H1 (cell line): Measurements from ENCODE around the gene MRC2. TPM values are rescaled to one million over a fixed set of nuclear protein-coding genes. Genes with fewer than 3 reads are reported as not detected.

Experiments used
- CHD7 ChIP-seq: fragments of 300-600 bp; sonication (generic); IDR thresholded peaks from 2 replicates; pipeline ENCODE4 v1.7.1; 2012; ENCODE audit warnings: low read length, moderate library complexity, mild to moderate bottlenecking, inconsistent platforms; ENCODE audit not compliant: insufficient replicate concordance
- EZH2 ChIP-seq: fragments of 200-600 bp; sonication (generic); IDR thresholded peaks from 2 replicates; pipeline ENCODE4 v1.7.1; 2012; ENCODE audit warnings: low read depth, mild to moderate bottlenecking, moderate library complexity, low read length, inconsistent platforms; ENCODE audit not compliant: severe bottlenecking
- HDAC6 ChIP-seq: IDR thresholded peaks from one replicate; pipeline ENCODE4 v1.7.1; 2012; ENCODE audit warnings: low read depth, mild to moderate bottlenecking, inconsistent platforms, low read length, moderate library complexity
- NANOG ChIP-seq: IDR thresholded peaks from 2 replicates; pipeline ENCODE4 v1.6.1; 2011; ENCODE audit warnings: low read length, low read depth, mild to moderate bottlenecking, inconsistent platforms; ENCODE audit not compliant: insufficient read depth, poor library complexity, severe bottlenecking
- SIN3A ChIP-seq, 2 experiments: IDR thresholded peaks in 1 of 2; conservative IDR thresholded peaks in 1 of 2; 2 replicates each; pipeline ENCODE4 v1.6.1; 2011 to 2012; ENCODE audit warnings: low read length in 2 of 2, improper control_type of control experiment in 1 of 2, low read depth in 1 of 2, mild to moderate bottlenecking in 1 of 2
- SUZ12 ChIP-seq: fragments of 200-600 bp; sonication (generic); IDR thresholded peaks from 2 replicates; pipeline ENCODE4 v1.6.1; 2012; ENCODE audit warnings: mild to moderate bottlenecking, inconsistent platforms, low read length, moderate library complexity, mixed read lengths
- YY1 ChIP-seq: IDR thresholded peaks from 2 replicates; pipeline ENCODE4 v1.6.1; 2011; ENCODE audit warnings: low read depth, mild to moderate bottlenecking, low read length
- polyA plus RNA-seq, 7 experiments: library from polyadenylated mRNA; depleted of rRNA in 3 of 7; stranded (reverse) in 5 of 7; unstranded in 2 of 7; fragments of >200 nt in 5 of 7; fragments of 200-250 nt in 2 of 7; gene quantifications; 1 replicate in 5 of 7; 2 replicates in 1 of 7; 4 replicates in 1 of 7; pipeline versions ENCODE4 v1.2.1 to v1.2.3, GENCODE V29; 2011 to 2013; ENCODE audit warnings: missing spikeins in 2 of 7, mixed read lengths in 2 of 7
- total RNA-seq: library from RNA; stranded (reverse); fragmentation: NEBNext Ultra II Directional; extraction: Animal tissue kit (Norgen Biotek cat#: 25700); gene quantifications from 2 replicates; pipeline ENCODE4 v1.2.1, GENCODE V29; 2021

The MRC2 gene
- total and polyA plus RNA-seq, 2 of the 8 experiments (the other 6 are each of a cell fraction or from before 2014, with no cell fraction given), result 7.0 to 24.2 TPM

- TF ChIP-seq CHD7 (no peak), HDAC6 (no peak), NANOG (no peak), EZH2 (no peak), SIN3A (conservative IDR thresholded peaks at IDR 0.05 in 1 of 2, IDR thresholded peaks at IDR 0.05 in 1 of 2; ENCODE audit: low read depth in 1 of 2, low read length in 2 of 2) (no peak), YY1 (no peak), SUZ12 (no peak)
Observed at GRCh38 chr17:62581764-62582163, 45.7 kb upstream of the MRC2 start (continued).
